Measurements from ENCODE around the gene WNT9B. TPM values are rescaled to one million over a fixed set of nuclear protein-coding genes. Genes with fewer than 3 reads are reported as not detected.

Gene WNT9B
- total and polyA plus RNA-seq, 4 donors: 0.08 to 0.14 (median 0.10) TPM; not detected in 1

DNA sequence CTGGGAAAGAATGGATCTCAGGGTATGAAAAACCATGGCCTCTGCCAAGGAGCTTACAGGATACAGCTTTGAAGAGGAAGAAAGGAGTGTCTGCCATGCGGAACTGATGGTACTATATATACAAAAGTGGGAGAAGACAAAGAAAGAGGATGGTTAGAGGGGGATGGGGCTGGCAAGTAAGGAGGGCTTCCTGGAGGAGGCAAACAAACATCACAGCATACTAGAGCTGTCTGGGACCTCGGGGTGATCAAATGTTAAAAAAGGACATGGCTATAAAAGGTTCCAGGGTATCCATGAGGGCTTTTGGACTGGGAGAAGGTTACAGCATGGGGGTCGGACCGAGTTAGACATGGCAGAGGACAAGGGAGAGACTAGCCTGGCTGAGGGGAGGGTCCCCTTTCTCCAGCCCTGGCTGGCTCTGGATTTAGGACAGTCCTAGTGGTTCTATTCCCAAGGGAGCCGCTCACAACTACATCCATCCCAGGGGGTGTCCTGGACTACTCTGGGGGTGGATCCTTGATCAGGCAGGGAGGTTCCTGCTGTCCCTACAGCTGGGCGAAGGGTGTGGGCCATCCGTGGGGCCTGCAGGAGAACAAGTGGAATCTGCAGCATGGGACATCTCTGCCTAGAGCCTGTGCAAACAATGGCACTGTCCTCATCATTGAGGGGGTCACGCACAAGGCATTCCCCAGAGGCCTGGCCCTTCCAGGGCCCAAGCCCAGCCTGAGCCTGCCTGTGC lies 12.2 kb downstream of the WNT9B start:
- Histone ChIP-seq H3K9me3 (ENCODE audit: control insufficient read depth in 4 of 4, low read length in 3 of 4) (no peaks in the 10 kb centered on the region), H3K4me1 (ENCODE audit: control insufficient read depth in 4 of 4, insufficient read depth in 4 of 4, low read length in 3 of 4) (no peaks in the 10 kb centered on the region), H3K27me3 (ENCODE audit: control insufficient read depth in 4 of 4, insufficient read depth in 4 of 4, low read length in 3 of 4) (no peaks in the 10 kb centered on the region), H3K27ac (ENCODE audit: low read depth in 1 of 2, low read length in 2 of 2) (no peak overlapping the region), H3K4me3 (ENCODE audit: low read depth in 1 of 3, low read length in 3 of 3) (no peak overlapping the region), H3K36me3 (ENCODE audit: control insufficient read depth in 4 of 4, insufficient read depth in 3 of 4, low read depth in 1 of 4, low read length in 3 of 4) (no peaks in the 10 kb centered on the region), H3K9ac (ENCODE audit: low read depth in 1 of 2, low read length in 2 of 2) (no peak overlapping the region)
- WGBS: 86% methylated on average over 8 of the region's 8 CpGs
- DNase-seq (ENCODE audit: low spot score): no peak
- TF ChIP-seq CTCF (IDR thresholded peaks at IDR 0.05; ENCODE audit: low read depth, low read length, missing input control) (no peak), GABPA (IDR thresholded peaks at IDR 0.05 in 1 of 2, conservative IDR thresholded peaks at IDR 0.05 in 1 of 2) (no peak), ZBTB33 (IDR thresholded peaks at IDR 0.05) (no peak), YY1 (IDR thresholded peaks at IDR 0.05) (no peak), RXRA (IDR thresholded peaks at IDR 0.05) (no peak), ATF3 (IDR thresholded peaks at IDR 0.05) (no peak), TAF1 (conservative IDR thresholded peaks at IDR 0.05) (no peak), HNF4A (conservative IDR thresholded peaks at IDR 0.05) (no peak), REST (IDR thresholded peaks at IDR 0.05) (no peak), FOXA2 (IDR thresholded peaks at IDR 0.05) (no peak), SP1 (IDR thresholded peaks at IDR 0.05) (no peak), HNF4G (IDR thresholded peaks at IDR 0.05) (no peak)

GRCh38 chr17:46865100-46865499 lies 13.7 kb downstream of the WNT9B start:
- Histone ChIP-seq H3K36me3 (ENCODE audit: control insufficient read depth in 4 of 4, insufficient read depth in 3 of 4, low read depth in 1 of 4, low read length in 3 of 4) (no peaks in the 10 kb centered on the region), H3K27ac (ENCODE audit: low read depth in 1 of 2, low read length in 2 of 2) (no peak overlapping the region), H3K4me1 (ENCODE audit: control insufficient read depth in 4 of 4, insufficient read depth in 4 of 4, low read length in 3 of 4) (peaks cover 2 to 6% (median 3%) of the 10 kb centered on the region in 4 donors), H3K9me3 (ENCODE audit: control insufficient read depth in 4 of 4, low read length in 3 of 4) (no peaks in the 10 kb centered on the region), H3K9ac (ENCODE audit: low read depth in 1 of 2, low read length in 2 of 2) (no peak overlapping the region), H3K4me3 (ENCODE audit: low read depth in 1 of 3, low read length in 3 of 3) (no peak overlapping the region), H3K27me3 (ENCODE audit: control insufficient read depth in 4 of 4, insufficient read depth in 4 of 4, low read length in 3 of 4) (no peaks in the 10 kb centered on the region)
- no peak for DNase-seq (ENCODE audit: low spot score)
- 71% methylated on average over 8 of the region's 8 CpGs for WGBS
- TF ChIP-seq REST (IDR thresholded peaks at IDR 0.05) (no peak), HNF4A (conservative IDR thresholded peaks at IDR 0.05) (no peak), ATF3 (IDR thresholded peaks at IDR 0.05) (no peak), MAX (IDR thresholded peaks at IDR 0.05) (no peak), CTCF (IDR thresholded peaks at IDR 0.05; ENCODE audit: low read depth, low read length, missing input control) (no peak), NR2F2 (IDR thresholded peaks at IDR 0.05) (no peak), SP1 (IDR thresholded peaks at IDR 0.05) (no peak), GABPA (IDR thresholded peaks at IDR 0.05 in 1 of 2, conservative IDR thresholded peaks at IDR 0.05 in 1 of 2) (no peak), RXRA (IDR thresholded peaks at IDR 0.05) (no peak)

All from liver (tissue), 9 donors.